GM23338 (cell line): ENCODE measurements around the gene TCP11L1. TPM values are rescaled to one million over a fixed set of nuclear protein-coding genes. Genes with fewer than 3 reads are reported as not detected.
"Not testable (repeated sequence)": the region's sequence is repeated elsewhere in the genome, so short reads cannot be mapped to it uniquely, and the experiment has no call there.

Experiments used
- ATAC-seq: fragments of 200-7000 bp; cut with Tn5 transposase; 3 replicates; pipeline ENCODE4 v1.9.1; 2020
- DNase-seq: peaks from one replicate; pipeline ENCODE4 v3.0.0-alpha.2; 2015; ENCODE audit warnings: low spot score
- H2AFZ ChIP-seq: fragments of 200-600 bp; sonication (generic); 2 replicates; pipeline ENCODE4 v1.8.0; 2016; ENCODE audit warnings: antibody characterized with exemption, mild to moderate bottlenecking, moderate library complexity
- H3F3A ChIP-seq: fragments of 200-600 bp; sonication (generic); replicated peaks from 2 replicates; pipeline ENCODE4 v1.8.0; 2017; ENCODE audit warnings: antibody characterized with exemption, mixed run types, low read depth
- H3K27ac ChIP-seq: fragments of 200-600 bp; sonication (generic); 2 replicates; pipeline ENCODE4 v1.6.1; 2016; ENCODE audit warnings: low read depth
- H3K27me3 ChIP-seq: fragments of 200-600 bp; sonication (generic); 2 replicates; pipeline ENCODE4 v1.8.0; 2016; ENCODE audit warnings: mild to moderate bottlenecking, mixed run types, moderate library complexity; ENCODE audit not compliant: insufficient read depth
- H3K36me3 ChIP-seq: fragments of 200-600 bp; sonication (generic); 2 replicates; pipeline ENCODE4 v1.8.0; 2016; ENCODE audit warnings: mild to moderate bottlenecking; ENCODE audit not compliant: insufficient read depth
- H3K4me1 ChIP-seq: fragments of 200-600 bp; sonication (generic); 2 replicates; pipeline ENCODE4 v1.8.0; 2016; ENCODE audit warnings: mild to moderate bottlenecking, moderate library complexity; ENCODE audit not compliant: insufficient read depth
- H3K4me2 ChIP-seq: fragments of 200-600 bp; sonication (generic); 2 replicates; pipeline ENCODE4 v1.7.1; 2017; ENCODE audit warnings: mixed run types
- H3K4me3 ChIP-seq: fragments of 200-600 bp; sonication (generic); 2 replicates; pipeline ENCODE4 v1.6.1; 2016; ENCODE audit warnings: mixed run types
- H3K79me2 ChIP-seq: fragments of 200-600 bp; sonication (generic); replicated peaks from 2 replicates; pipeline ENCODE4 v1.8.0; 2017; ENCODE audit warnings: mild to moderate bottlenecking; ENCODE audit not compliant: insufficient read depth
- H3K9me2 ChIP-seq: fragments of 200-600 bp; sonication (generic); 2 replicates; pipeline ENCODE4 v1.8.0; 2017; ENCODE audit not compliant: insufficient read depth
- H4K20me1 ChIP-seq: fragments of 200-600 bp; sonication (generic); replicated peaks from 2 replicates; pipeline ENCODE4 v1.8.0; 2017; ENCODE audit warnings: mild to moderate bottlenecking; ENCODE audit not compliant: insufficient read depth
- H3K27ac Mint-ChIP-seq: 2 replicates; pipeline ENCODE4 v1.8.0; 2020; ENCODE audit warnings: inconsistent platforms, mild to moderate bottlenecking, moderate library complexity, mixed read lengths
- H3K27me3 Mint-ChIP-seq: 3 replicates; pipeline ENCODE4 v1.8.0; 2022; ENCODE audit warnings: low read depth, mild to moderate bottlenecking, moderate library complexity, mixed read lengths, inconsistent platforms; ENCODE audit not compliant: insufficient read depth, poor library complexity
- H3K36me3 Mint-ChIP-seq: 3 replicates; pipeline ENCODE4 v1.8.0; 2021; ENCODE audit warnings: low read depth, mild to moderate bottlenecking, inconsistent platforms, moderate library complexity, mixed read lengths
- H3K4me1 Mint-ChIP-seq: 3 replicates; pipeline ENCODE4 v1.8.0; 2020; ENCODE audit warnings: mild to moderate bottlenecking, inconsistent platforms, mixed read lengths
- H3K4me3 Mint-ChIP-seq: 3 replicates; pipeline ENCODE4 v1.8.0; 2021; ENCODE audit warnings: moderate library complexity, mild to moderate bottlenecking, inconsistent platforms, mixed read lengths
- H3K9me3 Mint-ChIP-seq: 3 replicates; pipeline ENCODE4 v1.8.0; 2020; ENCODE audit warnings: moderate library complexity, mild to moderate bottlenecking, inconsistent platforms, mixed read lengths
- CREB1 ChIP-seq: fragments of 250-450 bp; sonication (Bioruptor Pico); IDR thresholded peaks from 2 replicates; pipeline ENCODE4 v1.5.0; 2020; ENCODE audit warnings: low read depth, mild to moderate bottlenecking, moderate library complexity
- JUNB ChIP-seq: IDR thresholded peaks from one replicate; pipeline ENCODE4 v1.6.1; 2016; ENCODE audit warnings: antibody characterized with exemption; ENCODE audit not compliant: unreplicated experiment
- NANOG ChIP-seq: IDR thresholded peaks from 2 replicates; pipeline ENCODE4 v1.6.1; 2016; ENCODE audit warnings: antibody characterized with exemption, borderline replicate concordance
- POLR2AphosphoS5 ChIP-seq: IDR thresholded peaks from 2 replicates; pipeline ENCODE4 v1.6.1; 2016; ENCODE audit warnings: antibody characterized with exemption, low read depth
- ZNF114 ChIP-seq: fragments of 250-450 bp; sonication (Bioruptor Pico); IDR thresholded peaks from 2 replicates; pipeline ENCODE4 v1.5.0; 2020; ENCODE audit warnings: mild to moderate bottlenecking, moderate library complexity
- ZNF331 ChIP-seq: fragments of 250-450 bp; sonication (Bioruptor Pico); IDR thresholded peaks from 2 replicates; pipeline ENCODE4 v1.5.0; 2020; ENCODE audit warnings: low read depth, mild to moderate bottlenecking, moderate library complexity
- polyA plus RNA-seq: library from polyadenylated mRNA; unstranded; fragments of >200 nt; fragmentation: Nextera tagmentation; extraction: Ambion mirVana; gene quantifications from 2 replicates; pipeline ENCODE4 v1.2.1, GENCODE V29; 2016
- total RNA-seq: library from RNA; depleted of rRNA; stranded (reverse); fragments of >200 nt; shearing (Covaris generic); gene quantifications from 2 replicates; pipeline ENCODE4 v1.2.3, GENCODE V29; 2014
- TF ChIP-seq, protein P1 (sequence below): IDR thresholded peaks from 2 replicates; pipeline ENCODE4 v1.6.1; 2016; ENCODE audit warnings: antibody characterized with exemption
- TF ChIP-seq, protein P2 (sequence below): IDR thresholded peaks from one replicate; pipeline ENCODE4 v1.6.1; 2018; ENCODE audit warnings: antibody characterized with exemption; ENCODE audit not compliant: unreplicated experiment

Gene TCP11L1
- total and polyA plus RNA-seq, 2 experiments from 2014 or later: 5.0 to 39.0 TPM

GRCh38 chr11:33048701-33049100 lies 9.3 kb downstream of the TCP11L1 start:
- H3K79me2 ChIP-seq, H3K4me3 ChIP-seq, H3K4me1 Mint-ChIP-seq, H3F3A ChIP-seq, ATAC-seq, H3K27ac Mint-ChIP-seq, H4K20me1 ChIP-seq, H3K4me1 ChIP-seq, H3K27me3 ChIP-seq, H3K9me2 ChIP-seq, H3K27me3 Mint-ChIP-seq, H3K27ac ChIP-seq, H3K36me3 ChIP-seq, H2AFZ ChIP-seq, H3K9me3 Mint-ChIP-seq, H3K4me2 ChIP-seq, H3K4me3 Mint-ChIP-seq, DNase-seq: not testable (repeated sequence)
- peaks cover 42% of the 10 kb centered on the region for H3K36me3 Mint-ChIP-seq

GRCh38 chr11:33049565-33050408 lies 10.4 kb downstream of the TCP11L1 start:
- H2AFZ ChIP-seq, H3K27me3 ChIP-seq, H3K79me2 ChIP-seq, H3K27me3 Mint-ChIP-seq, H3K4me3 Mint-ChIP-seq, H3K4me1 ChIP-seq, H3K4me2 ChIP-seq, H3K4me1 Mint-ChIP-seq, H4K20me1 ChIP-seq, H3K27ac ChIP-seq, H3K27ac Mint-ChIP-seq, H3K4me3 ChIP-seq, H3K9me2 ChIP-seq, ATAC-seq, H3K9me3 Mint-ChIP-seq, H3F3A ChIP-seq, H3K36me3 ChIP-seq: not testable (repeated sequence)
- H3K36me3 Mint-ChIP-seq: peaks cover 32% of the 10 kb centered on the region
- peak; percentile 30 for DNase-seq

- no peaks in the 10 kb centered on the region for H3K9me3 Mint-ChIP-seq
- no peak for ATAC-seq
- TF ChIP-seq ZNF114 (CRISPR knock-in tag) (no peak), ZNF331 (no peak), POLR2AphosphoS5 (no peak), JUNB (no peak), CREB1 (CRISPR knock-in tag) (no peak), NANOG (no peak)
- TF ChIP-seq, protein P1, sequence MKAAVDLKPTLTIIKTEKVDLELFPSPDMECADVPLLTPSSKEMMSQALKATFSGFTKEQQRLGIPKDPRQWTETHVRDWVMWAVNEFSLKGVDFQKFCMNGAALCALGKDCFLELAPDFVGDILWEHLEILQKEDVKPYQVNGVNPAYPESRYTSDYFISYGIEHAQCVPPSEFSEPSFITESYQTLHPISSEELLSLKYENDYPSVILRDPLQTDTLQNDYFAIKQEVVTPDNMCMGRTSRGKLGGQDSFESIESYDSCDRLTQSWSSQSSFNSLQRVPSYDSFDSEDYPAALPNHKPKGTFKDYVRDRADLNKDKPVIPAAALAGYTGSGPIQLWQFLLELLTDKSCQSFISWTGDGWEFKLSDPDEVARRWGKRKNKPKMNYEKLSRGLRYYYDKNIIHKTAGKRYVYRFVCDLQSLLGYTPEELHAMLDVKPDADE: no peak
- TF ChIP-seq, protein P2, sequence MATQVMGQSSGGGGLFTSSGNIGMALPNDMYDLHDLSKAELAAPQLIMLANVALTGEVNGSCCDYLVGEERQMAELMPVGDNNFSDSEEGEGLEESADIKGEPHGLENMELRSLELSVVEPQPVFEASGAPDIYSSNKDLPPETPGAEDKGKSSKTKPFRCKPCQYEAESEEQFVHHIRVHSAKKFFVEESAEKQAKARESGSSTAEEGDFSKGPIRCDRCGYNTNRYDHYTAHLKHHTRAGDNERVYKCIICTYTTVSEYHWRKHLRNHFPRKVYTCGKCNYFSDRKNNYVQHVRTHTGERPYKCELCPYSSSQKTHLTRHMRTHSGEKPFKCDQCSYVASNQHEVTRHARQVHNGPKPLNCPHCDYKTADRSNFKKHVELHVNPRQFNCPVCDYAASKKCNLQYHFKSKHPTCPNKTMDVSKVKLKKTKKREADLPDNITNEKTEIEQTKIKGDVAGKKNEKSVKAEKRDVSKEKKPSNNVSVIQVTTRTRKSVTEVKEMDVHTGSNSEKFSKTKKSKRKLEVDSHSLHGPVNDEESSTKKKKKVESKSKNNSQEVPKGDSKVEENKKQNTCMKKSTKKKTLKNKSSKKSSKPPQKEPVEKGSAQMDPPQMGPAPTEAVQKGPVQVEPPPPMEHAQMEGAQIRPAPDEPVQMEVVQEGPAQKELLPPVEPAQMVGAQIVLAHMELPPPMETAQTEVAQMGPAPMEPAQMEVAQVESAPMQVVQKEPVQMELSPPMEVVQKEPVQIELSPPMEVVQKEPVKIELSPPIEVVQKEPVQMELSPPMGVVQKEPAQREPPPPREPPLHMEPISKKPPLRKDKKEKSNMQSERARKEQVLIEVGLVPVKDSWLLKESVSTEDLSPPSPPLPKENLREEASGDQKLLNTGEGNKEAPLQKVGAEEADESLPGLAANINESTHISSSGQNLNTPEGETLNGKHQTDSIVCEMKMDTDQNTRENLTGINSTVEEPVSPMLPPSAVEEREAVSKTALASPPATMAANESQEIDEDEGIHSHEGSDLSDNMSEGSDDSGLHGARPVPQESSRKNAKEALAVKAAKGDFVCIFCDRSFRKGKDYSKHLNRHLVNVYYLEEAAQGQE: no peak
Measured at GRCh38 chr11:33052231-33052630, 12.9 kb downstream of the TCP11L1 start.

More at GRCh38 chr11:33052231-33052630, 12.9 kb downstream of the TCP11L1 start:
- DNase-seq: no peak
- Histone ChIP-seq H4K20me1 (no peaks in the 10 kb centered on the region; the same call in 1 of the 2 replicates), H3K27ac (no peak overlapping the region), H3K4me3 (no peak overlapping the region), H3F3A (no peaks in the 10 kb centered on the region), H3K36me3 (no peaks in the 10 kb centered on the region), H3K79me2 (no peaks in the 10 kb centered on the region), H3K9me2 (no peaks in the 10 kb centered on the region), H3K4me1 (no peaks in the 10 kb centered on the region), H3K27me3 (no peaks in the 10 kb centered on the region), H2AFZ (no peak overlapping the region), H3K4me2 (no peak overlapping the region)
- Mint-ChIP-seq H3K27me3 (peaks cover 3% of the 10 kb centered on the region), H3K36me3 (peaks cover 11% of the 10 kb centered on the region; the same call in 2 of the 3 replicates), H3K4me3 (no peak overlapping the region), H3K4me1 (peaks cover 5% of the 10 kb centered on the region), H3K27ac (0 out of 2 replicates have a peak overlapping the region, but pooled peaks have one; percentile 37)
